AG10803 (cell line): ENCODE results near the gene SPINK5.

ENCODE experiments used
- DNase-seq: peaks from one replicate; pipeline ENCODE4 v3.0.0; 2010; ENCODE audit warnings: low read depth
- H3K4me3 ChIP-seq: 2 replicates; pipeline ENCODE4 v1.5.1; 2011; ENCODE audit warnings: mild to moderate bottlenecking, low read length, control low read depth
- CTCF ChIP-seq: conservative IDR thresholded peaks from 2 replicates; pipeline ENCODE4 v1.5.1; 2011; ENCODE audit warnings: mild to moderate bottlenecking, low read length, control low read depth, inconsistent platforms

SPINK5 gene

GRCh38 chr5:148063861-148064260 lies at the start of gene SPINK5:
Gene SPINK5, plus strand, starts transcription at chr5:148063980. Its CDS starts 65 bp downstream, at chr5:148064045.
- TF ChIP-seq CTCF, result no peak
- no peak for DNase-seq

GRCh38 chr5:148014276-148014675 lies 49.5 kb upstream of the SPINK5 start:
- no peak for TF ChIP-seq CTCF
- no peak for DNase-seq
- H3K4me3 ChIP-seq, result no peak overlapping the region

More at GRCh38 chr5:148063861-148064260, at the start of gene SPINK5:
- no peak within 1 kb of the TSS for H3K4me3 ChIP-seq

GRCh38 chr5:148020257-148020988 lies 43.4 kb upstream of the SPINK5 start:
- TF ChIP-seq CTCF, result no peak
- no peak overlapping the region for H3K4me3 ChIP-seq
- no peak for DNase-seq

- no peak for DNase-seq
- no peak for TF ChIP-seq CTCF
- no peak overlapping the region for H3K4me3 ChIP-seq
Measured at GRCh38 chr5:148027505-148027904, 36.3 kb upstream of the SPINK5 start.

GRCh38 chr5:148029131-148029530 lies 34.6 kb upstream of the SPINK5 start:
- no peak for DNase-seq
- H3K4me3 ChIP-seq, result no peak overlapping the region
- no peak for TF ChIP-seq CTCF

- DNase-seq, result no peak
- TF ChIP-seq CTCF, result no peak
- H3K4me3 ChIP-seq, result no peak overlapping the region
Measured at GRCh38 chr5:148033134-148033533, 30.6 kb upstream of the SPINK5 start.

GRCh38 chr5:148035676-148036075 lies 28.1 kb upstream of the SPINK5 start:
- H3K4me3 ChIP-seq, result no peak overlapping the region
- TF ChIP-seq CTCF, result no peak
- no peak for DNase-seq
